Smooth muscle cell (in vitro differentiated cells): ENCODE results near the gene IQGAP2. TPM values are rescaled to one million over a fixed set of nuclear protein-coding genes. Genes with fewer than 3 reads are reported as not detected.

ENCODE experiments used
- DNase-seq: peaks from one replicate; lab custom pipeline; 2025; ENCODE audit not compliant: unreplicated experiment; lab: John Stamatoyannopoulos, UW
- H2AFZ ChIP-seq: fragments of 200-600 bp; sonication (generic); 2 replicates; pipeline ENCODE4 v1.6.0; 2016; ENCODE audit warnings: antibody characterized with exemption, low read depth, mild to moderate bottlenecking
- H3F3A ChIP-seq: fragments of 200-600 bp; sonication (generic); 2 replicates; pipeline ENCODE4 v1.6.0; 2017; ENCODE audit warnings: antibody characterized with exemption, low read depth
- H3K27ac ChIP-seq: fragments of 200-600 bp; sonication (generic); 2 replicates; pipeline ENCODE4 v1.5.1; 2016; ENCODE audit warnings: low read depth, mild to moderate bottlenecking
- H3K27me3 ChIP-seq: fragments of 200-600 bp; sonication (generic); 2 replicates; pipeline ENCODE4 v1.6.1; 2016; ENCODE audit warnings: low read depth, mild to moderate bottlenecking
- H3K36me3 ChIP-seq: fragments of 200-600 bp; sonication (generic); 2 replicates; pipeline ENCODE4 v1.5.1; 2016; ENCODE audit warnings: low read depth
- H3K4me1 ChIP-seq: fragments of 200-600 bp; sonication (generic); 2 replicates; pipeline ENCODE4 v1.5.1; 2016; ENCODE audit warnings: low read depth
- H3K4me2 ChIP-seq: fragments of 200-600 bp; sonication (generic); 2 replicates; pipeline ENCODE4 v1.6.0; 2016; ENCODE audit warnings: mild to moderate bottlenecking
- H3K4me3 ChIP-seq: fragments of 200-600 bp; sonication (generic); 2 replicates; pipeline ENCODE4 v1.5.1; 2016; ENCODE audit warnings: mild to moderate bottlenecking
- H3K79me2 ChIP-seq: fragments of 200-600 bp; sonication (generic); 2 replicates; pipeline ENCODE4 v1.6.0; 2016; ENCODE audit warnings: low read depth, mild to moderate bottlenecking
- H3K9ac ChIP-seq: fragments of 200-600 bp; sonication (generic); 2 replicates; pipeline ENCODE4 v1.6.0; 2016; ENCODE audit warnings: low read depth
- H3K9me3 ChIP-seq: fragments of 200-600 bp; sonication (generic); replicated peaks from 2 replicates; pipeline ENCODE4 v1.5.1; 2016; ENCODE audit warnings: low read depth
- H4K20me1 ChIP-seq: fragments of 200-600 bp; sonication (generic); 2 replicates; pipeline ENCODE4 v1.6.0; 2016; ENCODE audit warnings: low read depth
- CTCF ChIP-seq: fragments of 200-600 bp; sonication (generic); IDR thresholded peaks from 2 replicates; pipeline ENCODE4 v1.5.1; 2017; ENCODE audit warnings: borderline replicate concordance, mild to moderate bottlenecking, antibody characterized with exemption; ENCODE audit not compliant: insufficient read depth, poor library complexity, severe bottlenecking
- WGBS: methylation state at CpG from one replicate; pipeline ENCODE4 v1.1.7; 2016; ENCODE audit warnings: low lambda C conversion rate; 5-methylcytosine and 5-hydroxymethylcytosine counted together
- polyA plus RNA-seq: library from polyadenylated mRNA; unstranded; fragments of >200 nt; fragmentation: Nextera tagmentation; extraction: Ambion mirVana; gene quantifications from 2 replicates; pipeline ENCODE4 v1.2.1, GENCODE V29; 2016
- total RNA-seq: library from RNA; depleted of rRNA; stranded (reverse); fragments of >200 nt; gene quantifications from 2 replicates; pipeline ENCODE4 v1.2.3, GENCODE V29; 2014

The IQGAP2 gene
- total and polyA plus RNA-seq, 2 experiments from 2014 or later, result 7.3 to 16.6 TPM

DNA sequence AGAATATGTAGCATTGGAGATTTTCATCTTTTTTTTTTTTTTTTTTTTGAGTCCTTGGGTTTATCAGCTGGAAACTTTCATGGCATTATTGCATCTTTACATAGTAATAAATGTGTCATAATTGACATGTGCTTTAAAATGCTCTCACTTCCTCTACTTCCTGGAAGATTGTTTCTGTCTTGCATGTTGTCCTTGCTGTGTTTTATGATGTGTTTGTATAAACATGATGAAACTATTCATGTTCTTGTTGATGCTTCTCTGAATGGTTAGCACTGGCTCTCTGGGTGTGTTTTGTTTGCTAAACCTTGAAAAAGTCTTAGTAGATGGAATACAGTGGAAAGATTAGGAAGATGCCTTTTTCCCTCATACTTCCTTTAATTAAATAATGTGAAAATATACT is 87.9 kb downstream of the IQGAP2 start:
- no peaks in the 10 kb centered on the region for H3K9me3 ChIP-seq
- DNase-seq, result no peak

GRCh38 chr5:76492819-76493189 is 89.7 kb downstream of the IQGAP2 start:
- TF ChIP-seq CTCF, result no peak
- H3K36me3 ChIP-seq, result no peaks in the 10 kb centered on the region
- 95% methylated on average over 6 of the region's 6 CpGs for WGBS
- H3K4me2 ChIP-seq, result no peak overlapping the region
- H3K27me3 ChIP-seq, result no peaks in the 10 kb centered on the region
- H3F3A ChIP-seq, result no peaks in the 10 kb centered on the region
- H3K9ac ChIP-seq, result no peak overlapping the region
- DNase-seq, result no peak
- no peak overlapping the region for H3K4me3 ChIP-seq
- no peak overlapping the region for H2AFZ ChIP-seq
- no peak overlapping the region for H3K27ac ChIP-seq
- no peaks in the 10 kb centered on the region for H3K79me2 ChIP-seq
- peaks cover 14% of the 10 kb centered on the region for H3K4me1 ChIP-seq
- no peaks in the 10 kb centered on the region for H4K20me1 ChIP-seq
- no peaks in the 10 kb centered on the region for H3K9me3 ChIP-seq

More for the DNA sequence above, 87.9 kb downstream of the IQGAP2 start:
- H3K9ac ChIP-seq, result no peak overlapping the region
- H3K4me2 ChIP-seq, result no peak overlapping the region
- no peak overlapping the region for H3K27ac ChIP-seq
- H3K27me3 ChIP-seq, result no peaks in the 10 kb centered on the region
- TF ChIP-seq CTCF, result no peak
- no peaks in the 10 kb centered on the region for H3K79me2 ChIP-seq
- H4K20me1 ChIP-seq, result no peaks in the 10 kb centered on the region
- no peaks in the 10 kb centered on the region for H3K36me3 ChIP-seq
- no peaks in the 10 kb centered on the region for H3F3A ChIP-seq
- H3K4me1 ChIP-seq, result peaks cover 14% of the 10 kb centered on the region
- H2AFZ ChIP-seq, result no peak overlapping the region
- H3K4me3 ChIP-seq, result no peak overlapping the region

GRCh38 chr5:76493190-76493837 is 90.2 kb downstream of the IQGAP2 start:
- no peak for DNase-seq
- Histone ChIP-seq H3K4me2 (no peak overlapping the region), H3K4me1 (peaks cover 14% of the 10 kb centered on the region), H3K9me3 (no peaks in the 10 kb centered on the region), H3K27me3 (no peaks in the 10 kb centered on the region), H2AFZ (no peak overlapping the region), H3K27ac (no peak overlapping the region), H4K20me1 (no peaks in the 10 kb centered on the region), H3K36me3 (no peaks in the 10 kb centered on the region), H3K4me3 (no peak overlapping the region), H3K79me2 (no peaks in the 10 kb centered on the region), H3K9ac (no peak overlapping the region), H3F3A (no peaks in the 10 kb centered on the region)
- TF ChIP-seq CTCF, result no peak
- 98% methylated on average over 8 of the region's 8 CpGs for WGBS

DNA sequence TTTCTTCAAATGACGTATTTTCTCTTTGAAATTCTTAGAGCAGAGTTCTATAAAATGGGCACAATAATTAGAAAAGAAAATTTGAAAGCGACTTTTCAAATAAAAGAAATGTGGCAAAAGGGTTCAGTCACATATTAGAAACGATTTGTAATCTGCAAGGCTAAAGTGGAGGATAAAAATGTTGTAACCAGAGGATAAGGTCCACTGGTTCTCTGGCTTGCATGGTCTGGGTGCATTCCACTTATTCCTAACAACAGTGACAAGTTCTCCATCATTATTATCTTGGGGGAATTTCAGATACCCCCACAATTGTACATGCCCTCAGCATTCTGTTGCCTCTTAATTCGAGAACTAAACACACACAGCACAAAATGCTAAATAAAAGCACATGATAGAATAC is 91.1 kb downstream of the IQGAP2 start:
- Histone ChIP-seq H3K4me1 (peaks cover 11% of the 10 kb centered on the region), H3K27me3 (no peaks in the 10 kb centered on the region), H2AFZ (no peak overlapping the region), H3K4me2 (no peak overlapping the region), H3K9ac (no peak overlapping the region), H3K36me3 (no peaks in the 10 kb centered on the region), H3K9me3 (no peaks in the 10 kb centered on the region), H3F3A (no peaks in the 10 kb centered on the region), H4K20me1 (no peaks in the 10 kb centered on the region), H3K27ac (no peak overlapping the region), H3K4me3 (no peak overlapping the region), H3K79me2 (no peaks in the 10 kb centered on the region)
- DNase-seq, result no peak
- WGBS, result 91% methylated on average over 4 of the region's 4 CpGs
- TF ChIP-seq CTCF, result no peak
